HG03025 (cell line): Measurements from ENCODE around the gene SLC26A1.

Experiments
- ATAC-seq: cut with Tn5 transposase; IDR thresholded peaks from one replicate; pipeline ENCODE4 v1.9.1; 2021; ENCODE audit warnings: mild to moderate bottlenecking, moderate library complexity; ENCODE audit not compliant: unreplicated experiment, low FRiP score

SLC26A1 gene

GRCh38 chr4:1028574-1029220, 35.5 kb upstream of the SLC26A1 start:
- no peak for ATAC-seq

DNA sequence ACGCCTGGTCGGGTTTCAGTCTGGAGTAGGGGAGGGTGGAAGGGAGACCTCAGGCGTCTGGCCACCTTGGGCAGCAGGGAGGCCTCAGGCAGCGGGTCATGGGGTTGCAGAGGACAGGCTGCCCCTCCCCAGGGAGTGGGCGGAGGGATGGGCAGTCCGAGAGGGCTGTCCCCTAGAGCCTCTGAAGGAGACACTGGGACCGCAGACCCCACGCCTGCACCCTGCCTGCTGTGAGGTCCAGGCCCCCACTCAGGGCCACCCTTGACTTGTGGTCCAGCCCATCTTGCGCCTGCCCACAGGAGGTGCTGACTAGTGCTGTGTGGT, 34.7 kb upstream of the SLC26A1 start:
- ATAC-seq = no peak

GRCh38 chr4:1027219-1027914, 34.2 kb upstream of the SLC26A1 start:
- ATAC-seq = no peak

DNA sequence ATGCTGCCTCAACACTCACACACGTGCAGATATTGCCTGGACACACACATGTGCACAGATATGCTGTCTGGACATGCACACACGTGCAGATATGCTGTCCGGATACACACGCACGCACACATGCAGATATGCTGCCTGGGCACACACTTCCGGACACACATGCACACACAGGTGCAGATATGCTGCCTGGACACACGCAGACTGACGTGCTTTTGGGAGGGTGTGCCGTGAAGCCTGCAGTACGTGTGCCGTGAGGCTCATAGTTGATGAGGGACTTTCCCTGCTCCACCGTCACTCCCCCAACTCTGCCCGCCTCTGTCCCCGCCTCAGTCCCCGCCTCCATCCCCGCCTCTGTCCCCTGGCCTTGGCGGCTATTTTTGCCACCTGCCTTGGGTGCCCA, 32.9 kb upstream of the SLC26A1 start:
- no peak for ATAC-seq

DNA sequence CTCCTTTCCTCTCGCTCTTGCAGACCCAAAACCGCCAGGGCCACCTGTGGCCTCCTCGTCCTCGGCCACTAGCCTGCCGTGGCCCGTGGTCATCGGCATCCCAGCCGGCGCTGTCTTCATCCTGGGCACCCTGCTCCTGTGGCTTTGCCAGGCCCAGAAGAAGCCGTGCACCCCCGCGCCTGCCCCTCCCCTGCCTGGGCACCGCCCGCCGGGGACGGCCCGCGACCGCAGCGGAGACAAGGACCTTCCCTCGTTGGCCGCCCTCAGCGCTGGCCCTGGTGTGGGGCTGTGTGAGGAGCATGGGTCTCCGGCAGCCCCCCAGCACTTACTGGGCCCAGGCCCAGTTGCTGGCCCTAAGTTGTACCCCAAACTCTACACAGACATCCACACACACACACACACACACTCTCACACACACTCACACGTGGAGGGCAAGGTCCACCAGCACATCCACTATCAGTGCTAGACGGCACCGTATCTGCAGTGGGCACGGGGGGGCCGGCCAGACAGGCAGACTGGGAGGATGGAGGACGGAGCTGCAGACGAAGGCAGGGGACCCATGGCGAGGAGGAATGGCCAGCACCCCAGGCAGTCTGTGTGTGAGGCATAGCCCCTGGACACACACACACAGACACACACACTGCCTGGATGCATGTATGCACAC, 31.8 kb upstream of the SLC26A1 start:
- ATAC-seq = no peak

- no peak for ATAC-seq
Measured at GRCh38 chr4:1023895-1024740, 30.9 kb upstream of the SLC26A1 start.

GRCh38 chr4:1023075-1023640, 30.0 kb upstream of the SLC26A1 start:
- ATAC-seq = no peak

DNA sequence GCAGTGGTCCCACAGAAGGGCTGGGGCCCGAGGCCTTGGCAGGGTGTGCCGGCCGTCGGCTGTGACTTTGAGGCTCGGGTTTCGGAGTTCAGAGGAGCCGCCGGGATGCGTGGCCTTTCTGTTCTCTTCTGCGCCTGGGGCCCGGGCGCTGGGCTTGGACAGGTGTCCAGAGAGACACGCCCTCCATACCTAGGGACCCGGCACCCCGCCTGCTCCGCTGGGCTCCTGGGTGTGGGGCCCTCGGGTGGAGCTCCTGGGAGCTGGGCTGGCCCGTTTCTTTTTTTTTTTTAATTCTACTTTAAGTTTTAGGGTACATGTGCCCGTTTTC, 29.5 kb upstream of the SLC26A1 start:
- ATAC-seq = no peak

DNA sequence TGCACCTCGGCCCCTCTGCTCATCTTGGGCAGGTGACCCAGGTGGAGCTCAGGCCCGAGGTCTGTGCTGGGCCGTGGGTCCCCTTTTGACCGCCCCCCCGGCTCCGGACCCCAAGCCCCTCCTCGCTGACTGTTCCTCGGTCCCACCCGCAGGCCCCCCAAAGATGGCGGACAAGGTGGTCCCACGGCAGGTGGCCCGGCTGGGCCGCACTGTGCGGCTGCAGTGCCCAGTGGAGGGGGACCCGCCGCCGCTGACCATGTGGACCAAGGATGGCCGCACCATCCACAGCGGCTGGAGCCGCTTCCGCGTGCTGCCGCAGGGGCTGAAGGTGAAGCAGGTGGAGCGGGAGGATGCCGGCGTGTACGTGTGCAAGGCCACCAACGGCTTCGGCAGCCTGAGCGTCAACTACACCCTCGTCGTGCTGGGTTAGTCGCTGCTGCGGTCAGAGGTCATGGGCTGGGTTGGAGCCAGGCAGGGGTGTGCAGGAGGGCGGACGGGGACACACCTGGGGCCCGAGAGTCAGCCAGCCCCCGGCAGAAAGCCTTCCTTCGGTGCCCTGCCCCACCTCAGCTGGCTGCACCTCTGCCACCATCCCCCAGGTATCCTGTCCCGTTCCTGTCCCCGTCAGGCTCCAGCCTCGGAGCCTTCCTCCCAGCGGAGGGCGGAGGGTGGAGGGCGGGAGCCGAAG, 29.0 kb upstream of the SLC26A1 start:
- ATAC-seq = no peak

- ATAC-seq = no peak
Measured at GRCh38 chr4:1021386-1022050, 28.3 kb upstream of the SLC26A1 start.

GRCh38 chr4:1019729-1020470, 26.7 kb upstream of the SLC26A1 start:
- no peak for ATAC-seq

- no peak for ATAC-seq
Measured at GRCh38 chr4:1019320-1019719, 26.1 kb upstream of the SLC26A1 start.

GRCh38 chr4:1018147-1019020, 25.2 kb upstream of the SLC26A1 start:
- ATAC-seq = no peak

- ATAC-seq = no peak
Measured at GRCh38 chr4:1017706-1018105, 24.5 kb upstream of the SLC26A1 start.

GRCh38 chr4:1017211-1017610, 24.0 kb upstream of the SLC26A1 start:
- ATAC-seq = no peak

DNA sequence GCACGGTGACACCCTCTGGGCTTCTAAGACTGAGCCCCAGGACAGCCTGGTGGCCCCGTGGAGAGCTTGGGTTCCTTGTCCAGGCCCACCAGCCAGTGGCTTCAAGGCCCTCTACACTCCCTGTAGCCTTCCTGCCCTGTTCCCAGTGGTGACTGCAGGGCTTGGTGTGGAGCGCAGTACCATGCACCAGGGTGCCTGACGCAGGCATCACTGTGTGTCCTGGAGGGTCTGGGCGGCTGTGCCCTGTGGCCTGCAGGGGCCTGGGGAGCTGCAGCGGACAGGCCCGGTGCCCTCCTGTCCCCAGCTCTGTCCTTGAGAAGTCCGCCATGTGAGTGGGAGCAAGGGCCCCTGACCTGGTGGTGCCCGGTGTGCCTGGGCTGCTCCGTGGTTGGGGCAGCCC, 22.5 kb upstream of the SLC26A1 start:
- no peak for ATAC-seq

DNA sequence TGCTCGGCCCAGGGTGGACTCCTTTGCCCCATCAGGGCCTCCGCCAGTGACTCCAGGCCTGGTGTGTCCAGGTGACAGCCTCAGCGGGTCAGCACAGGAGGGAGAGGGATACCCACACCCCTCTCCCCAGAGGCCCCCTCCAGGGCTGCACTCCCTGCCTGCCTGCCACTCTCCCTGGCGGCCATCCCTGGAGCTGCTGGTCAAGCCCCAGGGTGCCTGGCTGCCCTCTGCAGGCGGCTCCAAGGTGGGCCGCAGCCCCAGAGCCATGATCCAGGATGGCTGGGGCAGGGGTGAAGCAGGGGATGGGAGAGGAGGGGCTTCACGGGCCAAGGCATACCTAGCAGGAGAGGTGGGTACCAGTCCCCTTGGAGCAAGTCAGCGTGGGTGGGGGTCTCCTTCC, 22.0 kb upstream of the SLC26A1 start:
- no peak for ATAC-seq
